GM19025 (cell line): ENCODE results near the gene IGSF9.

ENCODE experiments used
- ATAC-seq: cut with Tn5 transposase; IDR thresholded peaks from one replicate; pipeline ENCODE4 v1.9.1; 2021; ENCODE audit warnings: mild to moderate bottlenecking, low read depth, moderate library complexity; ENCODE audit not compliant: unreplicated experiment

The IGSF9 gene

DNA sequence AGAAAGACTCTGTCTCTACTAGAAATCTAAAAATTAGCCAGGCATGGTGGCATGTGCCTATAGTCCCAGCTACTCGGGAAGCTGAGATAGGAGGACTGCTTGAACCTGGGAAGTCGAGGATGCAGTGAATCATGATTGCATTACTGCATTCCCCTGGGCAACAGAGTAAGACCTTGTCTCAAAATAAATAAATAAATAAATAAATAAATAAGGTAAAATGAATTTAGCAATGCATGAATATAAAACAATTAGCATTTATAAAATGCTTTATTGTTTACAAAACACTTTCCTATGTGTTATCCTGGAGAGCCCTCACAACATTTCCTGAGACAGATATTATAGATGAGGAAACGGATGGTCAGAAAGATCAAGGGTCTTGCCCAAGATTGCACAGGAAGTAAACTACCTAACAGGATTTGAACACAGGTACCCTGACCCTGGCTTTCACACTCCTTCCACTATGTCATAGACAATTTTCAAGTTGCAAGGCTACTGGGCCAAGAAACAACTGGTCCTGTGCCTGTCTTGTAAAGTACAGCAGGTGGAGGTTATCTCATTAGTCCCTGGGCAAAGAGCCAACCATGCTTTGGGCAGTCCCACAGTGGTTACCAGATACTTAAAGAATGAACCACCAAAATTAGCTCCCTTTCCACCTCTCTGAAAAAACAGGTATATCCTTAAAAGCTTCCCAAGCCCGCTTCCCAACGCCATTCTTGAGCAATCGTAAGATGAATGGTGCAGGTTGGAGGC lies 67.5 kb downstream of the IGSF9 start:
- ATAC-seq, result no peak
